Measurements from ENCODE around the gene SCN1B. TPM values are rescaled to one million over a fixed set of nuclear protein-coding genes. Genes with fewer than 3 reads are reported as not detected.

Gene SCN1B
- total and polyA plus RNA-seq, 4 donors: 1.5 to 12.6 (median 9.0) TPM

- ATAC-seq (ENCODE audit: insufficient read depth, low FRiP score) (no peak), DNase-seq (no peak)
- WGBS, 2 donors: 90 to 92% methylated on average over 3 of the region's 3 CpGs
- TF ChIP-seq CTCF (IDR thresholded peaks at IDR 0.05; ENCODE audit: control extremely low read depth, extremely low read depth): no peak
- peaks cover 0 to 9% (median 5%) of the 10 kb centered on the region in 5 donors for H3K4me1 ChIP-seq (ENCODE audit: control insufficient read depth in 5 of 5, insufficient read depth in 5 of 5, low read length in 5 of 5)
- H3K36me3 ChIP-seq (ENCODE audit: control insufficient read depth in 4 of 4, insufficient read depth in 4 of 4, low read length in 4 of 4): no peaks in the 10 kb centered on the region
- no peak overlapping the region for H3K9ac ChIP-seq (ENCODE audit: insufficient read depth in 1 of 2, low read length in 2 of 2)
- H3K9me3 ChIP-seq (ENCODE audit: control insufficient read depth in 4 of 4, insufficient read depth in 3 of 4, low read length in 3 of 4): no peaks in the 10 kb centered on the region
- no peaks in the 10 kb centered on the region for H3K27me3 ChIP-seq (ENCODE audit: control insufficient read depth in 3 of 3, insufficient read depth in 3 of 3, low read length in 2 of 3)
- no peak overlapping the region for H3K4me3 ChIP-seq
- H3K27ac ChIP-seq (ENCODE audit: low read depth in 1 of 2, low read length in 1 of 2): no peak overlapping the region
Measured at GRCh38 chr19:34984287-34984686, 46.0 kb upstream of the SCN1B start.

- H3K4me1 ChIP-seq (ENCODE audit: control insufficient read depth in 5 of 5, insufficient read depth in 5 of 5, low read length in 5 of 5): peaks cover 0 to 10% (median 5%) of the 10 kb centered on the region in 5 donors
- TF ChIP-seq CTCF (IDR thresholded peaks at IDR 0.05; ENCODE audit: control extremely low read depth, extremely low read depth): no peak
- no peaks in the 10 kb centered on the region for H3K36me3 ChIP-seq (ENCODE audit: control insufficient read depth in 4 of 4, insufficient read depth in 4 of 4, low read length in 4 of 4)
- peak overlapping the region in 1 of 2 donors; percentile 75 for H3K27ac ChIP-seq (ENCODE audit: low read depth in 1 of 2, low read length in 1 of 2)
- WGBS, 2 donors: 9 to 10% methylated on average over 7 of the region's 7 CpGs
- no peak for ATAC-seq (ENCODE audit: insufficient read depth, low FRiP score)
- no peaks in the 10 kb centered on the region for H3K27me3 ChIP-seq (ENCODE audit: control insufficient read depth in 3 of 3, insufficient read depth in 3 of 3, low read length in 2 of 3)
- H3K9me3 ChIP-seq (ENCODE audit: control insufficient read depth in 4 of 4, insufficient read depth in 3 of 4, low read length in 3 of 4): no peaks in the 10 kb centered on the region
- H3K9ac ChIP-seq (ENCODE audit: insufficient read depth in 1 of 2, low read length in 2 of 2): no peak overlapping the region
- peak; percentile 58 to 86 (median 70) for DNase-seq
- no peak overlapping the region for H3K4me3 ChIP-seq
Measured at GRCh38 chr19:34985249-34986022, 44.8 kb upstream of the SCN1B start.

- Histone ChIP-seq H3K9ac (ENCODE audit: insufficient read depth in 1 of 2, low read length in 2 of 2) (no peak overlapping the region), H3K4me3 (no peak overlapping the region), H3K4me1 (ENCODE audit: control insufficient read depth in 5 of 5, insufficient read depth in 5 of 5, low read length in 5 of 5) (peaks cover 0 to 10% (median 5%) of the 10 kb centered on the region in 5 donors), H3K36me3 (ENCODE audit: control insufficient read depth in 4 of 4, insufficient read depth in 4 of 4, low read length in 4 of 4) (no peaks in the 10 kb centered on the region), H3K9me3 (ENCODE audit: control insufficient read depth in 4 of 4, insufficient read depth in 3 of 4, low read length in 3 of 4) (no peaks in the 10 kb centered on the region), H3K27ac (ENCODE audit: low read depth in 1 of 2, low read length in 1 of 2) (no peak overlapping the region), H3K27me3 (ENCODE audit: control insufficient read depth in 3 of 3, insufficient read depth in 3 of 3, low read length in 2 of 3) (no peaks in the 10 kb centered on the region)
- no peak for ATAC-seq (ENCODE audit: insufficient read depth, low FRiP score)
- TF ChIP-seq CTCF (IDR thresholded peaks at IDR 0.05; ENCODE audit: control extremely low read depth, extremely low read depth): no peak
- WGBS, 2 donors: 95 to 100% methylated on average over 1 of the region's 1 CpG
- peak in 1 of 3 donors; percentile 30 for DNase-seq
Measured at GRCh38 chr19:34988119-34988518, 42.2 kb upstream of the SCN1B start.
